Mesothelial cell of epicardium (in vitro differentiated cells): Measurements from ENCODE around the gene TALDO1. TPM values are rescaled to one million over a fixed set of nuclear protein-coding genes. Genes with fewer than 3 reads are reported as not detected.

Experiments
- DNase-seq, 2 experiments: peaks; one replicate each; pipeline ENCODE4 v3.0.0; 2021; ENCODE audit warnings: low spot score in 2 of 2; ENCODE audit not compliant: unreplicated experiment in 2 of 2
- H3K27ac Mint-ChIP-seq: 2 replicates; pipeline ENCODE4 v1.8.0; 2021; ENCODE audit warnings: mixed read lengths
- H3K27me3 Mint-ChIP-seq: 2 replicates; pipeline ENCODE4 v1.8.0; 2021; ENCODE audit warnings: low read depth, mixed read lengths
- H3K36me3 Mint-ChIP-seq: 2 replicates; pipeline ENCODE4 v1.8.0; 2021; ENCODE audit warnings: mixed read lengths
- H3K4me1 Mint-ChIP-seq: 2 replicates; pipeline ENCODE4 v1.8.0; 2021; ENCODE audit warnings: mixed read lengths
- H3K4me3 Mint-ChIP-seq: 2 replicates; pipeline ENCODE4 v1.8.0; 2021; ENCODE audit warnings: mild to moderate bottlenecking, moderate library complexity, mixed read lengths
- H3K9me3 Mint-ChIP-seq: 2 replicates; pipeline ENCODE4 v1.8.0; 2021; ENCODE audit warnings: mixed read lengths
- total RNA-seq: library from RNA; stranded (reverse); gene quantifications from 3 replicates; pipeline ENCODE4 v1.2.1, GENCODE V29; 2021
- TF ChIP-seq, protein P1 (sequence below): fragments of 200-600 bp; sonication (generic); IDR thresholded peaks from one replicate; pipeline ENCODE4 v1.5.0; 2021; ENCODE audit warnings: antibody characterized with exemption; ENCODE audit not compliant: unreplicated experiment

TALDO1 gene
- total RNA-seq, 1 donor from 2014 or later: 97.5 TPM

DNA sequence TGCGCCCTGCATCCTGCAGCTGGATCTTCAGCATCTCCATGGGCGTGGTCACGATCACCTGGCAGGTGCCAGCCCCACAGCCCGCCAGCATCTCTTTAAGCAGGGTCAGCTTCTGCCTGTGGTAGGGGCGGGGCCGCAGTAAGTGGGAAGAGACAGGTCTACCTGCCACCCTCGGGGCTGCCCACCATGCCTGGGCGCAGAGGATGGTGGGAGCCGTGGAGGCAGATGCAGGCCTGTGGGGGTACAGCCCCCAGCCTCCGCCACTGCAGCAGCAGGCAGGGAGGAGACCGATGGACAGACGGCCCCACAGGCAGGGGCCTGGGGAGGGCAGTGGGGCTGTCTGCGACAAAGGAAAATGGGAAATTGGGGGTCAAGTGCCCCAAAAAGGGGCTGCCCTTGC lies 45.6 kb downstream of the TALDO1 start:
- Mint-ChIP-seq H3K27me3 (peaks cover 4% of the 10 kb centered on the region), H3K4me3 (no peak overlapping the region), H3K4me1 (peaks cover 11% of the 10 kb centered on the region), H3K36me3 (peaks cover 3% of the 10 kb centered on the region), H3K27ac (no peak overlapping the region), H3K9me3 (no peaks in the 10 kb centered on the region)
- DNase-seq: no peak
- TF ChIP-seq, protein P1, sequence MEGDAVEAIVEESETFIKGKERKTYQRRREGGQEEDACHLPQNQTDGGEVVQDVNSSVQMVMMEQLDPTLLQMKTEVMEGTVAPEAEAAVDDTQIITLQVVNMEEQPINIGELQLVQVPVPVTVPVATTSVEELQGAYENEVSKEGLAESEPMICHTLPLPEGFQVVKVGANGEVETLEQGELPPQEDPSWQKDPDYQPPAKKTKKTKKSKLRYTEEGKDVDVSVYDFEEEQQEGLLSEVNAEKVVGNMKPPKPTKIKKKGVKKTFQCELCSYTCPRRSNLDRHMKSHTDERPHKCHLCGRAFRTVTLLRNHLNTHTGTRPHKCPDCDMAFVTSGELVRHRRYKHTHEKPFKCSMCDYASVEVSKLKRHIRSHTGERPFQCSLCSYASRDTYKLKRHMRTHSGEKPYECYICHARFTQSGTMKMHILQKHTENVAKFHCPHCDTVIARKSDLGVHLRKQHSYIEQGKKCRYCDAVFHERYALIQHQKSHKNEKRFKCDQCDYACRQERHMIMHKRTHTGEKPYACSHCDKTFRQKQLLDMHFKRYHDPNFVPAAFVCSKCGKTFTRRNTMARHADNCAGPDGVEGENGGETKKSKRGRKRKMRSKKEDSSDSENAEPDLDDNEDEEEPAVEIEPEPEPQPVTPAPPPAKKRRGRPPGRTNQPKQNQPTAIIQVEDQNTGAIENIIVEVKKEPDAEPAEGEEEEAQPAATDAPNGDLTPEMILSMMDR: no peak

DNA sequence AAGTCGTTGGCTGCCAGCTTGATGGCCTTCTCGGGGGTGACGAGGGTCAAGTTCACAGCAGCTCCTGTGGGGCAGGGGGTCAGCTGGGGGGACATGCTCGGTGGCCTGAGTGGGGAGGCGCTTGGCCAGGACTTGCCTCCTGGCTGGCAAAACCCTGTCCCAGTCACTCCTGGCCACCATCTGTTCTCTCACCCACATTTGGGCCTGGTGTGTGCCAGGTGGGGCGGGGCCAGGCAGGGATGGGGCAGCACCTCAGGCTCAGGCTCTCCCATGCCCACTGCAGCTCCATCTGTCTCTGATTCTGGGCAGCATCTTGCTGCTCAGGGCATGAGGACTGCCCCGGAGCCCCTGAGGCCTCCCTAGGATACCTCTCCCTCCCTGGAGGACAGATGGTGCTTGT lies 46.3 kb downstream of the TALDO1 start:
- Mint-ChIP-seq H3K36me3 (peaks cover 3% of the 10 kb centered on the region), H3K9me3 (no peaks in the 10 kb centered on the region), H3K4me3 (no peak overlapping the region), H3K4me1 (peaks cover 11% of the 10 kb centered on the region), H3K27me3 (peaks cover 4% of the 10 kb centered on the region), H3K27ac (no peak overlapping the region)
- DNase-seq: no peak
- TF ChIP-seq, protein P1: no peak

DNA sequence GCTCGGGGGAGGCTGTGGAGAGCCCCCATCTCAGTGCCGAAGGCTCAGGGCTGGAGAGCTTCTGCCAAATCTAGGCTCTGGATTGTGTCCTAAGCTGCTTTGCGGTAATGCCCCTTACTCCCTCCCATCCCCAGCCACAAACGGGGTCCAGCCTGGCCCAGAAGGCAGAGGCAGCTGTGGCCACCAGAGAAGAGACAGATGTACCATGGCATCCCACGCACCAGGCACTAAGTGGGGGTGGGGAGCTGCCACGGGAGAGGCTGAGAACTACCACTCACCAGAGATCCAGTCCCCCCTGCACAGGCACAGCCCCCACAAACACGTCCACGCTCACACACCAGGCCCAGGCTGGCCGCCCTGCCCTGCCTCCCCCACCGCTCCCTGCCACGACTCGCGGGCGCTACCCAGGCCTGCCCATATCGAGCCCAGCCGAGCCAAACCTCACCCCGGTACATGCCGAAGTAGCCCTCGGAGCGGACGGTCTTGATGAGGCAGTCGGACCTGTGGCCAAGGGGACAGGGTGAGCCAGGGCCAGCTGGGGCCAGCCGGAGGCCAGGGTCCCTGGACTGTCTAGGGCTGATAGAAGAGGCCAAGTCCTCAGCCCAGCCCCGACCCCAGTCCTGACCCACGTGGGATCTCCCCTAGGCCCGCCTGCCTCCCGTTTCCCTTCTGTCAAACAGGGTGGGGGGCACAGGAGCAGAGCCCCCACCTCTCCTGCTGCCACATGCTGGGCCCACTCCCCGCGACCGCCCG lies 46.9 kb downstream of the TALDO1 start:
- TF ChIP-seq, protein P1: no peak
- Mint-ChIP-seq H3K27me3 (peaks cover 1% of the 10 kb centered on the region), H3K27ac (no peak overlapping the region), H3K4me1 (peaks cover 11% of the 10 kb centered on the region), H3K36me3 (peaks cover 3% of the 10 kb centered on the region), H3K9me3 (no peaks in the 10 kb centered on the region), H3K4me3 (no peak overlapping the region)
- no peak for DNase-seq

DNA sequence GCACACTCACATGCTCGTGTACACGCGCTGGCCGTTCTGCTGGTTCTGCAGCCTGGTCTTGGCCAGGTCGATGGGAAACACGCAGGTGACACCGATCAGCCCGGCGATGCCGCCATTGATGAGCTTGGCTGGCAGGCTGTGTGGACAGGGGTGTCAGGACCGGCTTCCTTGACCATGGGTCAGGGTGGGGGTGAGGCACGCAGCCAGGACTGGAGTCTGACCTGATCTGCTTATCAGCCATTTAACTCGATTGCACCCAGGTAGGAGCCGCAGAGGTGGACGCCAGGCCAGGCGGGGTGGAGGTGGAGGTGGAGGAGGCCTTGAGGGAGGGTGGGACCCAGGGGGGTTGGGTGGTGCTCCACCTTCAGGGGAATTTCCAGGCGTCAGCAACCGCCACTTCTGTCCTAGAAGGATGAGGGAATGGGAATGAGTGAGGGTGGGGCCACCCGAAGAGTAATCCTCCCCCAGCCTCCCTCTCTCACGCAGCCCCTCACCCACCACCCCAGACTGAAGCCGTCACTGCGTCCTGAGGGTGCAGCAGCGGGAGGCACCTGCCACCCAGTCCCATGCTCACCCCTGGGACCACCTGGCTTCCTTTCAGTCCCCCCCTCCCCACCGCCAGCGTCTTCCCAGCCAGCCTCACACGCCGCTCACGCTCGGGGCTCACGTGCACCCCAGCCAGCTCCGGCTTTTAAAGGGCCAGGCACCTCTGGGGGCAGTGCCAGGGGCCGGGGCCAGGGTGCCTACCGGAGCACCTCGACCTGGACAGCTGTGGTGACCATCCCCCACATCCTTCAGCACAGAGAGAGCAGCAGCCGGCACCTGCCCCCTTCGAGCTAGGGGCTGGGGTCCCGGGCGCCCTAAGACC lies 47.7 kb downstream of the TALDO1 start:
- Mint-ChIP-seq H3K9me3 (no peaks in the 10 kb centered on the region), H3K4me3 (no peak overlapping the region), H3K27ac (no peak overlapping the region), H3K36me3 (peaks cover 3% of the 10 kb centered on the region), H3K27me3 (no peaks in the 10 kb centered on the region), H3K4me1 (peaks cover 11% of the 10 kb centered on the region)
- DNase-seq: no peak
- TF ChIP-seq, protein P1: no peak

DNA sequence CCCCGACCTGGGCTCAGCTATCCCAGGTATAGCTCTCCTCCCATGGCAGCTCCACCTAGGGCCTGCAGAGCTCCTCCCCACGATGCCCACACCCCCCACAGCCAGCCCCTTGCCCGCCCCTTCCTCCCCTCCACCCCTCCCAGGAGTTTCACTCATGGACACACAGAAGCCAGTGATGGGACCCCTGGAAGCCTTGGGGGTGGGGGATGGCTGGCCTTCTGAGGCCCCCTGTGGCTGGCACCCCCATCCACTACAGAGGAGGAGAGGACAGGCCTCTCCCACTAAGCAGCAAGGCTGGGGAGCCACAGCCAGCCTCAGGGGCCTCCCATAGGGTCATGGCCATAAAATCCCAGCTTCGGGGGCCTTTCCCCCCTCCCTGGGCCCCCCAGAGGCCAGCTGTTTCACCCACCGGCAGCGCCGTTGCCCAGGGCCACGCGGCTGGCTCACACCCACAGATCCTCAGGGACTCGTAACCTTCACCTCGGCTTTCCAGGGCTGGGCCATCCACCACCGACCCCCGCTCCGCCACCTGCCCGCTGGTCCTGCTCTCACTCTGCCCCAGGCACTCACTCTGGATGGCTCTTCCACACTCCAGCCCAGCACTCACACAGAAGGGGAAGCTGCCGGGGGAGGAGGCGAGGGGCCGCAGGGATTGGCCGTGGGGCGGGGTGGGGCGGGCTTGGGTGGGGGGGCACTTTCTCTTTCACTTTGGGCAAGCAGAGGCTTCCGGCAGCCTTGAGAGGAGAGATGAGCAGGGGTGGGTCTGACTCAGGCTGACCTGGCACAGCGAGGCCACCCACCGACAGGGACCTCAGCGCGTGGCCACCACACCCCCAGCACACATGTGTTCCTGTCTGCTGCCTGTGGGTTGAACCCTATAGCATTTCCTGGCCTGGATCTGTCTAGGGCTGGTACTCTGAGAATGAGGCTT lies 48.6 kb downstream of the TALDO1 start:
- Mint-ChIP-seq H3K4me1 (peaks cover 11% of the 10 kb centered on the region), H3K9me3 (no peaks in the 10 kb centered on the region), H3K4me3 (peak overlapping the region; percentile 83), H3K27ac (peak overlapping the region; percentile 94), H3K27me3 (no peaks in the 10 kb centered on the region), H3K36me3 (peaks cover 3% of the 10 kb centered on the region)
- TF ChIP-seq, protein P1: no peak
- no peak for DNase-seq
